ENCODE results near the gene WDR11.
A peak's percentile ranks its signal among the peaks of the same experiment; 100 is the strongest.

The WDR11 gene

DNA sequence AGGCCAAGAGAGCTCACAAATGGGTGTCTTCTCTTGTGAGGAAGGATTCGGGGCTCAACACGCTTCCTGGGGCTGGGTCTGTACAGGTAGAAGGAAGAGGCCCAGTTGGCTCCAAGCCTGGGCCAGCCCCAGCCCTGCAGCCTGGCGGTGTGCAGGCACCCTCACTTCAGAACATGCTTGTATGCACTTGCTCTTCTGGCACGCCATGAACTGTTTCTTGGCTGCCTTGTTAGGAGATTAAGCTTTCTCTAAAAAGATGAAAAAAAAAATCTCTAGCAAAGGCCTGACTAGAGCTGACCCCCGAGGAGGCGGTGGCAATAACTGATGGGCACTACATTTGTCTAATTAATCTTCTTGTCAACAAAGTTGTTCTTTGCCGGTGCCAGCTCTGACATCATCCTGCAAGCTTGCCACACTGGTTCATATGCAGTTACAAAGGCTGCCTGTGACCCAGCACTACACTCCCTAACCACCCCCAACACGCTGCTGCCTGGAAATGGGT, 94.7 kb downstream of the WDR11 start:
- no peak for DNase-seq (ENCODE audit: low spot score)
- no peak for TF ChIP-seq CTCF (IDR thresholded peaks at IDR 0.05; ENCODE audit: extremely low read depth, missing control alignments)

- no peak for TF ChIP-seq CTCF (IDR thresholded peaks at IDR 0.05; ENCODE audit: extremely low read depth, missing control alignments)
Observed at GRCh38 chr10:120946497-120946896, 95.3 kb downstream of the WDR11 start.

GRCh38 chr10:120948889-120949608, 97.9 kb downstream of the WDR11 start:
- TF ChIP-seq CTCF (IDR thresholded peaks at IDR 0.05; ENCODE audit: extremely low read depth, missing control alignments): peak; percentile 92
- DNase-seq (ENCODE audit: low spot score): peak; percentile 83

More at GRCh38 chr10:120946497-120946896, 95.3 kb downstream of the WDR11 start:
- DNase-seq (ENCODE audit: low spot score): no peak

GRCh38 chr10:120949609-120950031, 98.5 kb downstream of the WDR11 start:
- no peak for DNase-seq (ENCODE audit: low spot score)
- no peak for TF ChIP-seq CTCF (IDR thresholded peaks at IDR 0.05; ENCODE audit: extremely low read depth, missing control alignments)

DNA sequence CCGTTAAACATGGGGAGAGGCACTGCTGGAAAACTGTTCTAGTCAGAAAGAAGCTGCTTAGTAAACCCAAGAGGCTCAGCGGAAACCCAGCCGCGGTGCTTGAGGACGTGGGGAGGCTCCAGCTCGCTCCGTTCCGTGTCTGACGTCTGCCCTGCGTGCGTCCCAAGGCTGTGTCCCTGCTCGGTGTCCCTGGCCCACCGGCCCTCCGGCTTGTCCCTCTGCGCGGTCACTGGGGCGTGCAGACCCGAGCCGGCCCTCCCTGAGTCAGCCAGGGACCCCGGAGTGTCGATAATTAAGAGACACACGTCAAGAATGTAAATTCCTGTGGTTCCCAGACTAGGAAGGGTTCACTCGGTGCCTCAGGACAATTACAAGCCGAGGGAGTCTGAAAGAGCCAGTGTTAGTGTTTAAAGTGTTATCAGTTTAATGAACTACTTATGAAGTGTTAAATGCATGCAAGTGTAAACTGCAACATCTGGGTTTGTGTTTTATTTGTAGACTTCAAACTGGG, 98.9 kb downstream of the WDR11 start:
- no peak for DNase-seq (ENCODE audit: low spot score)
- TF ChIP-seq CTCF (IDR thresholded peaks at IDR 0.05; ENCODE audit: extremely low read depth, missing control alignments): no peak

- no peak for TF ChIP-seq CTCF (IDR thresholded peaks at IDR 0.05; ENCODE audit: extremely low read depth, missing control alignments)
- no peak for DNase-seq (ENCODE audit: low spot score)
Observed at GRCh38 chr10:120951288-120951687, 100.1 kb downstream of the WDR11 start.

- no peak for DNase-seq (ENCODE audit: low spot score)
Observed at GRCh38 chr10:120953897-120954296, 102.7 kb downstream of the WDR11 start.

More at GRCh38 chr10:120953897-120954296, 102.7 kb downstream of the WDR11 start:
- TF ChIP-seq CTCF (IDR thresholded peaks at IDR 0.05; ENCODE audit: extremely low read depth, missing control alignments): no peak

Measured in GM20000 (cell line).